ENCODE measurements around the gene GATB.

Gene GATB

DNA sequence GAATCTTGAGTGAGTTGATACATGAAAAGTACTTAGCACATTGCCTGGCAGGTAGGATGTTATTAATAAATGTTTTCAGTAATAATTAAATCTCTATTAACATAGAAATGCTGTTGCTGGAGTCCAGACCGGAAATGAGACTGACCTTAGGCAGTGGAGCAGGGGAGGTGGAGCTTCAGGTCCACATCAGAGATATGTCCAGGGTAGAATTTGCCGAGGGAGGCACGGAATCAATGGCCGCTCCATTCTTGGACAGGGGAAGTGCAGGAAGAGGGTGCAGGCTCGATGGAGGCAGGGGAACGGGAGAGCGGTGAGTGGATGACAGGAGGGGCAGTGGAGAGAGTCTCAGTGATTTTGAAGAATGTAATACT is 107.3 kb downstream of the GATB start:
- no peak for DNase-seq (ENCODE audit: low read depth in 2 of 2)

DNA sequence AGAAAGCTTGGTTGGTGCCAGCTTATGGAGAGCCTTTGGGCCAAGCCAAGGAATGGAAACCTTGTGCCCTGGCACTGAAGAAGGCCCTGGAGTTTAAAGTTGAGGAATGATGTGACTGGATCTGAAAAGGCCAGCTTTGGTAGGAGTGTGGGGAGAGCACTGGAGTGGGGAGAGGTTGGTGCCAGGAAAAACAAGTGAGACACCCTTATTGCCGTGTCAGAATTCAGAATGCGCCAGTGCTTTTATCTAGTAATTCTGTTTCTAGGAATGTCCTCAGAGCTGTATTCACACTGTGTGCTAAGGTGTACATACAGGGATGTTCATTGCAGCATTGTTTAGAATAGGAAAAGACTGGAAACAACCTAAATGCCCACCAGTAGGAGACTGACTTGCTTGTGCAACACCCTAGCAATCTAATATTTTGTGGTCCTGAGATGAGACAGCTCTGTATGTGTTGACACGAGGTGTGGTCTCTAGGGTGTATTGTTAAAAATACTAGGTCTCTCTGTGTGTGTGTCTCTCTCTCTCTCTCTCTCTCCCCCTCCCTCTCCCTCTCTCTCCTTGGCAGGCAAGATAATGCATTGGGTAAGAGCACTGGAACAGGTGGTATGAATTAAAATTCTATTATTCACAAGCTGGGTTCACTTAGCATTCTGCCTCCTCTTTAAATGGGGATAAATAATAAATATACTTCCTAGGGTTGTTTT is 107.8 kb downstream of the GATB start:
- peak; percentile 79 for DNase-seq (ENCODE audit: low read depth in 2 of 2)

DNA sequence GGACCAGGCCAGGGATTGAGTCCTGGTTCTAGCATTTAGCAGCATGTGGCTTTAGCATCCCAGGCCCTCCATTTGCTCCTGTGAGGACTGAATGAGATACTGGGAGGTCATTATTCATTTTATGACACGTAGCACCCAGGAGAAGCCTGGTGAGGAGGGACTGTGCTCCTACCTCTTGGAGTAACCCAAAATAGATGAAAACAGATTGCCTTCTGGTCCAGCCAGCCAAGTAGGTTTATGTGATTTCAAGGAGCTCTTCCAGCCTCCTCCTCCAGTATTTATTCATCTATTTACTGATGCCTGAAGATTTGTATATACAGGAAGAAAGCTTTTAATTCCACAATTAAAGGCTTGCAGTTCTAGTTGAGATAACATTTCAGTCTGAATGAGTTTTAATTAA is 109.3 kb downstream of the GATB start:
- DNase-seq (ENCODE audit: low read depth in 2 of 2) = no peak

DNA sequence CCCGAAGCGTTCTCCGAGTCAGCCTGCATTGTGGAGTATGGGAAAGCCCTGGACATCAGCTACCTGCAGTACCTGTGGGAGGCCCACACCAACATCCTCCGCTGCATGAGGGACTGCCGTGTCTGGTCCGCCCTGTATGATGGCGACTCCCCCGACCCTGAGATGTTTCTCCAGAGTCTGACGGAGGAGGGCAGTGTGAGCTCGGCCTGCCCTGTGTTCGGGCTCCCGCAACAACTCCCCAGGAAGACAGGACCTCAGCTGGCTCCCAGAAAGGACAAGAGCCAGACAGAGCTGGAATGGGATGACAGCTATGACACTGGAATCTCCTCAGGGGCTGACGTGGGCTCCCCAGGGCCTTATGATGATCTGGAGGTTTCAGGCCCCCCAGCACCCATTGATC is 111.3 kb downstream of the GATB start:
- no peak for DNase-seq (ENCODE audit: low read depth in 2 of 2)

DNA sequence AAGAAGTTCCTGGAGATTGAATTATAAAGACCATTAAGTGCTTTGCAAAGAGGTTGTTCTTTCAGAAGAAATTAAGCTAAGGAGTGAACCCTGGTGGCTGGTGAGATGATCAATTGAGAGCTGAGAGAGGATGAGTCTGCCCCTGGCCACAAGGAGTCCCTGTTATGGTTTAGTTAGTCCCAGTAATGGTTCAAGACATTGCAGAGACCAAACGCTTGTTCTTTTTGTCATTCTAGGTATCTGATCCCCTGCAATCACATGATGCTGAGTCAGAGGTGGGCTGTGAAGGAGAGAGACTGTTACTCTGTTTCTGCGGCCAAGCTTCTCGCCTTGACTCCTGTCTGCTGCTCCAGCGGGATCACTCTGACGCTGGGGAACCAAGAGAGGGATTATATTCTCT is 114.5 kb downstream of the GATB start:
- DNase-seq (ENCODE audit: low read depth in 2 of 2) = no peak

DNA sequence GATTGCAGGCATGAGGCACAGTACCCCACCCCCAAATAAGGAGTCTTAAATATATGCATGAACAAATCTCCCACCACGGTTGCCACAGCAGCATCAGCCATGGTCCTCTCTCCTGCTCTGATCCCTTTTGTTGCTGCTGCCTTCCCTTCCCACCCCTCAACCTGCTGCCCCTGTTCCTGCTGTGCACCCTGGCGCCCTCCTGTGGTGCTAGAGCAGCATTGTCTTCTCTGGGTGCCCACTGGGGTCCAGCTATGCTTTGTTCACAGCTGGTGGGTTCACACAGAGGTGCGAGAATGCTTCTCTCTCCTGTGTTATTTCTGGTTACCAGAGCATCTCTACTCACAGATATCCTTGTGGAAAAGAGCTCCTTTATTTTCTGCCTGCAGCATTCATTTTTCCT is 116.2 kb downstream of the GATB start:
- DNase-seq (ENCODE audit: low read depth in 2 of 2) = no peak

DNA sequence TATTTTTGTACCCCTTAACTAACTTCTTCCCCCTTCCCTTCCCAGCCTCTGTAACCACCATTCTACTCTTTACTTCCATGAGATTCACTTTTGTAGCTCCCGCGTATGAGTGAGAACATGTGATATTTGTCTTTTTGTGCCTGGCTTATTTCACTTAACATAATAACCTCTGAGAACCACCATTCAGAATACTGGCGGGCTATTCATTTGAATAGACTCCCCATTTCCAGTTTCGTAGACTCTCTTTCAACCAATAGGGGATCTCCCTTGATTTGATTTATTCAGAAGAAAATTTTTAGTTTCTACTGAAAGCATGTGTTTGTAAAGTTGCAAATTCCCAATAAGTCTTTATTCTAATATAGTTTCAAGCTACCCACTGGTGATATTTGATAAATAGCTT is 117.2 kb downstream of the GATB start:
- no peak for DNase-seq (ENCODE audit: low read depth in 2 of 2)

DNA sequence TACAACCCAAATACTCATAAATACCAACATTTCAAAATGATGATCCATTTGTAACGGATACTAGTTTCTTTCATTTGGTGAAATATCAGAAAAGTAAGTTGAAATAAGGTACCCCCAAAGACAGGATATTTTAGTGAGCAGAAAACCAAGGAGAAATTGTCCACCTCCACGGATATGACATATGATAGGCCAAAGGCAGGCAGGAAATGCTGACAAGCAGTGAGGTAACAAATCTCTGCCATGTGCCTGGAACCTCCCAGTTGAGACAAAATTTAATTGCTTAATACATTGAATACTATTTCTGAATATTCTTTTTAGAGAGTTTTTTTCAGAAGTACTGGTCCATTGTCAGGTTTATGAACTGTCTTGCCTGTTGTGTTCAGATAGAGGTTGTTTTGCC is 118.8 kb downstream of the GATB start:
- no peak for DNase-seq (ENCODE audit: low read depth in 2 of 2)

DNA sequence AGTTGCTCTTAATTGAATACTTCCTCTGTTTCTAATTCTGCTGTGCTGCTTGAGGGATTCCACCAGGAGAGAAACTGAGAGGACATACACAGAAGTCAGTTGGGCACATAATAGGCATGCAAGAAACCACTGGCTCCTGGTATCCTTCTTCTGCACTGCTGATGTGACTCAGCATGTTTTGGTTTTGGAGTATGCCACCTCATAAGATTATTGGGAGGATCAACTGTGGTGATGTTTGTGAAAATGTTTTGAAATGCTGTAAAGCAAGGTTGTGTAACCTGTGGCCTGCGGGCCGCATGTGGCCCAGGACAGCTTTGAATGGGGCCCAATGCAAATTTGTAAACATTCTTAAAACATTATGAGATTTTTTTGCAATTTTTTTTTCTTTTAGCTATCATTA is 119.6 kb downstream of the GATB start:
- DNase-seq (ENCODE audit: low read depth in 2 of 2) = no peak

DNA sequence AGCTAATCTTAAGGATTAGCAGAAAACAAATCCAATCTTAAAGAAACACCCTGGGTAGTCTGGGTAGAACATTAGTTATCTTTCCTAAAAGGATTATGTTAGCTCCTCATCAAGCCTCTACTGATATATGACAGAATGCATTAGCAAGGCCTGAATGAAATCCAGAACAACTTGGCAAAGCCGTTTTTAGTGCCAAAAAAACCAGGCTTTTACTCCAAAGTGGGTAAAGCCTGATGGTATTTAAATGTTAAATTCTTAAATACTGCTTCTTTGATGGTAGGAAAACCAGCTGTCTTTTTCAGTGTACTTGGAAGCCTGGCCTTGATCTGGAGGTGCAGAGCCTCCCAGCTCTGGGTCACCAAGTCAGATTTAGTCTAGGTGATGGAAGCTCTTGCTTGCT is 120.4 kb downstream of the GATB start:
- DNase-seq (ENCODE audit: low read depth in 2 of 2) = no peak

DNA sequence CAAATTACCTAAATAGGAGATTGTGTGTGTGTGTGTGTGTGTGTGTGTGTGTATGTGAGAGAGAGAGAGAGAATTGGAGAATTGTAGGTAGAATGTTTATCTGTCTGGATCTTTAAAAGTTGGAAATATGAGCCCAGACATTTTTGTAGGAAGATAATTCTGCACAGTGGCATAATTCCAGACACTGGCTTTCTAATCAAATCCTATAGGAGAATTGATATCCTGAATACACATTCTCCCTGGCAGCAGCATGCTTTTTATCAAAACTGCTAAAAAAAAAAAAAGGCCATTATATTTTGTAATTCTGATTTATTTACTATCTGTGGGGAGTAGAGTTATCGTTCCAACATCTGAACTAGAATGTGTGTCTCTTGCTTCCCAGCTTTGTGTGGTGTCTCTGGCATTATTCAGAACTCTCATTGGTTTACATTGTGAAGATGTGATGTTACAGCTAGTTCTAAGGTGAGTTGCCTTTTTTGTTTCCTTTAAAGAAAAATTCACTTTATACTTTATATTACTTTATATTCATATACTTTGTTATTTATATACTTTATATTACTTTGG is 122.4 kb downstream of the GATB start:
- no peak for DNase-seq (ENCODE audit: low read depth in 2 of 2)

DNA sequence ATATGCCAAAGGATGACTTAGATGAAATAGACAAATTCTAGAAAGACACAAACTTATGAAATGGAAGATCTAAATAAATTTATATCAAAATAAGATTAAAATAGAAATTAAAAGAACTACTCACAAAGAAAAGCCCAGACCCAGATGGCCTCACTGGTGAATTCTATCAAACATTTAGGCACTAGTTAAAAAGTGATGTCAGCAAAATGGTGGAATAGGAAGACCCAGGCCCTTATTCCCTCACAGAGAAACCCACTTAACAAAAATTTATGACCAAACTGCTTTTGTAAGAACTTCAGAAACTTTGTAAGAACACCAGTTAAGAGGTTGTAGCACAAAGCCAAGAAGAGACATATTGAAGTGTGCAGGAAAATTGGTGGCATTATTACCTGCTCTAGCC is 129.5 kb downstream of the GATB start:
- no peak for DNase-seq (ENCODE audit: low read depth in 2 of 2)

DNA sequence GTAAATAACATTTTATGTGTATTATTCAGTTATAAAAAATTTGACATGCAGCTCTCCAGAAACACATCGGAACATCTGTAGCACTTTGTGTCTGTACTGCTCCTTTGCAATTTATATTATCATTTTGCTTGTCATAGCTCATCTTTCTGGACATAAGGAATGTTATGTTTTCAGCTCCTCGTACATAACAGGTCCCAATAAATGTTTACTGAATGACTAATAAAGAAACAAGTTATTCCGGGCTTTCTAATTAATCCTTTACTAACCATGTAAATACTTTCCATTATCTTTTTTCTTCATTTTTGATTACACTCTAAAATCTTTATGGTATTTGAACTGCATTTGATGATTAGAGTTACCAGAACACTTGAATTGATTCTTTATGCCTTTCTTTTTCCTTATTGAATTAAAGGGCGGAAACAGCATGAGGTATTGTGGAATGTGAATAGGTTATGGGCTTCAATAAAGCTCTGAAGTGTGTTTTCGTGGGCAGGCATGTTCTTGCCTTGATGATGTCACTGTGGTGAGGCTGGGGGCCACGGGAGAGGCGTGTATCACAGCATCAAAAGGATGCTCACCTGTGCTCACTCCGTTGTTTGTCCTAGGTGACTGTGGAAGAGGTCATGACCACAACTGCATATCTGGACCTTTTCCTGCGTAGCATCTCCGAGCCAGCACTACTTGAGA is 131.6 kb downstream of the GATB start:
- no peak for DNase-seq (ENCODE audit: low read depth in 2 of 2)

DNA sequence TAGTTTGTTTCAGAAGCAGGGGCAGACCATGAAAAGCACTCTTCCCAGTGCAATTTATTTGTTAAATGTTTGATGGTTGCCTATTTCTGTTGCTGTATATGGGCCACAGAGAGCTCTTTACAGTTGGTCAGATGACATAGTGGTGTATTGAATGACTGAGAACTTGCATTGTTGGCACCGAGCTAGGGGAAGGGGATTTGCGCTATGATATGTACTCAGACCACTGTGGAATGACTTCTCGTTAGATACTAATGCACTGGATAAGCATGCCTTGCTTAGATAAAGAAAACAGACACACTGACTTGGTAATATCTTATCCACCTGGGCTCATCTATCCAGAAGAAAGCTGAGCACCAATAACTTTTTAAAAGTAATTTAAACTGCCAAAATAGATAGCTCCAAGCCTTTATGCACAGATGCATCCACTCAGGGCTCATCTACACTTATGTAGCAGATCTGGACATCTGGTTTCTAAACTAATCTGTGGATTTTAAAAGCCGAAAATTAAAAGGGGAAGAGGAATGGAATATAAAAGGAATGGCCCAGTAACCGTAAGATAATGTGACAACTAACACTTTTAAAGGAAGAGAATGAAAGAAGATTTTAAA is 132.7 kb downstream of the GATB start:
- DNase-seq (ENCODE audit: low read depth in 2 of 2) = no peak

DNA sequence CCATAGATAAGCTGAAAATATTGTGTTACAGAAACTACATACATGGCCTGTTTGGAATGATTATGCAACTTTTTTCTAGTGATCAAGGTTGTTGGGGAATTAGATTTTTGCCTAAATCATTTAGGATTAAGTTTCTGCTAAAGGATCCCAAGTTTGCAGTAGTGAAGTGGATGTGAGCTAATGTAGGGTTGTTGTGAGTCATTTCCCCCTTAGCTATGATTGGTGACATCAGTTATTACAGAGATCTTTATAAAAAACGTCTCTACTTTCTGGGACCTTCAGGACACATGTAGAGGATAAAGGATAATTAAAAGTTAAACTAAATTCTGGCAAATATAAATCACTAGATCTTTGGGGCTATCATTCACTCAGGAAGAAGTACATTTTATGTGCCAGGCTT is 133.3 kb downstream of the GATB start:
- no peak for DNase-seq (ENCODE audit: low read depth in 2 of 2)

DNA sequence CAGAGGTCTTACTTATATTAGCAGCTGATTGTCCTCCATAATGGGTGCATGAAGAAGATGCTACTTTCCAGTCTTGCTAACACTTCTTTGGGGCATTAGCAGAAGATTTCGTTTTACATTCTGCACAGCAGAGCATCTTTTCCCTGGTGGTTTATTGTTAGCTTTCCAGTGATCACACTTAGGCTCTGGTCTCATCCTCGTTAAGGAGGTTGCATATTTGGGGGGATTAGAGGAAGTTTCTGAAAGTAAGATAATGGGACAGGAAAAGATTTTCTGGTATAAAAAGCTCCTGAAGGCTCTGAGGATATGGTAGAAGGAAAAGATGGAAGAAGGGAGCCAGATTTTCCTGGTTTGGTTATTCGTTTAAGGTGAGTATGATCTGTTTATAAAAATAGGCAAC is 134.1 kb downstream of the GATB start:
- no peak for DNase-seq (ENCODE audit: low read depth in 2 of 2)

DNA sequence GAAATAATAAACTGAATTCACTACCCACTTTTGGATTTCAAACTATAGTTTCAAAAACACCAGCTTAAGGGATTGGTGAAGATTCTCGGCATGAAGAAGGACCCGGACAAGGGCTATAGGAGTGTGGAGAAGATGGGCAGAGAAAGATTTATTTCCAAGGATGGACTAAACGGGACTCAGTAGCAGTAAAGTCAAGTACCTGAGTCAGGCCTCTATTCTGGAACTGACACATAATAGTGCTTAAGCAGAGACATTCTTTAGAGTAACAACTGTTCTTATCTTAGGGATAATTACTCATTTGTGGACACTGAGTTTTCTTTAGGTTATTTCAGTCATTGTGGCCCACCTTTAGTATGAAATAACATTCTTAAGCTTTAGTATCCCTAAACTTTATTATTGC is 134.6 kb downstream of the GATB start:
- DNase-seq (ENCODE audit: low read depth in 2 of 2) = no peak

DNA sequence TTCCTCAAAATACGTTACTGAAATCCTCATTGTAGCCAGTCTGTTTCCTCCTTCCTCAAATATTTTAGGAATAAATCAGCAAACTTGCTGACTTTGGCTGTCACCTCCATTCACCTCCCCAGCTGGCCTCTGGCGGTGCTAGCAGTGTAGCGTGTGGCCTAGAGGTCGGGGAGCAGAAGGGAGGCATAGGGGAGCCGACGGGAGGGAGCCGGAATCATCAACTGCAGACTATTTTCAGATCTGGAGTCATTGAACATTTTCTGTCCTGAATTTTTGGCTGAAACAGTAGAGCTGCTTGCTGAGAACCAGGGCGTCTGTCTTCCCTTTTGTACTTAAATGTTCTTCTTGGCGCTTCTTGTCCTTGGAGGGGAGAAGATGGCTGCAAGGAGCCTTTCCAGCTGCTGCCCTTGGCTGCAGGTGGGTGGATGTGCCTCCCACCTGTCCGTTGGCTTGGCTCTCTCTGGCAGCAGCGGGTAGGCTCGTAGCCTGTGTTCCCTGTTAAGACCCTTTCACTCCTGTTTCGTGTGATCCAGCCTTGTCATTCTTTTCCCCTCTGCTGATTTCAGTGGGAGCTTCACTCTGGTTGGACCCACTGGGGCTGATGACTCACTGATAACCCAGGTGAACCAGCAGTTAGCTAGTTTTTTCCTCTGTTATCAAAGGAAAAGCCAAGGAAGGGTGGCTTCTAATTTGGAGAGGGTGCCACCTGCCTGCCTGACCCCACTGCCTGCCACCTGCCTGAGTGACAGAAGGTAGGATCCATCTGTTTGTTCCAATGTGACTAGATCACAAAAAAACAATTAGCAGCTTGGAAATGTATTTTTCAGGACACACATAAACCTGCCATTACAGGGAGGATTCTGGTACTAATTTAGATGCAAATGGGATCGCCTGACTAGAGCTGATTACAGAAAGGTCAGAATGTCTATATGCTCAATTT is 135.9 kb downstream of the GATB start:
- no peak for DNase-seq (ENCODE audit: low read depth in 2 of 2)
